Stomach (tissue), 9 donors: Measurements from ENCODE around the gene DNALI1. TPM values are rescaled to one million over a fixed set of nuclear protein-coding genes. Genes with fewer than 3 reads are reported as not detected.
"Not testable (repeated sequence)": the region's sequence is repeated elsewhere in the genome, so short reads cannot be mapped to it uniquely, and the experiment has no call there.

Experiments
- DNase-seq, 2 donors: peaks; one replicate each; pipeline versions ENCODE4 v3.0.0 to v3.0.0-alpha.2; 2013 to 2019
- H3K27ac ChIP-seq, 5 donors: fragments of 200-600 bp in 4 of 5; sonication (generic) in 4 of 5; one replicate each; pipeline ENCODE4 v1.5.1; 2013 to 2019; ENCODE audit warnings: mild to moderate bottlenecking in 1 of 5, moderate library complexity in 1 of 5
- H3K27me3 ChIP-seq, 3 donors: fragments of 200-600 bp; sonication (generic); one replicate each; pipeline ENCODE4 v1.5.1; 2017 to 2019; ENCODE audit warnings: mixed run types in 1 of 3
- H3K36me3 ChIP-seq, 4 donors: fragments of 200-600 bp; sonication (generic); 1 replicate in 3 of 4; 2 replicates in 1 of 4; pipeline ENCODE4 v1.5.1; 2016 to 2019
- H3K4me1 ChIP-seq, 4 donors: fragments of 200-600 bp; sonication (generic); one replicate each; pipeline ENCODE4 v1.5.1; 2016 to 2019
- H3K4me3 ChIP-seq, 4 donors: fragments of 200-600 bp; sonication (generic) in 3 of 4; one replicate each; pipeline ENCODE4 v1.5.1; 2016 to 2019; ENCODE audit warnings: mild to moderate bottlenecking in 1 of 4
- H3K9me3 ChIP-seq, 4 donors: fragments of 200-600 bp; sonication (generic); one replicate each; pipeline ENCODE4 v1.5.1; 2016 to 2019
- CTCF ChIP-seq, 7 experiments: fragments of 450-650 bp in 4 of 7; fragments of 200-600 bp in 3 of 7; sonication (generic) in 3 of 7; IDR thresholded peaks; one replicate each; pipeline ENCODE4 v1.5.1; 2016 to 2019; ENCODE audit warnings: antibody characterized with exemption in 7 of 7, control low read depth in 2 of 7, mild to moderate bottlenecking in 1 of 7
- EP300 ChIP-seq: sonication (generic); formaldehyde crosslinking; IDR thresholded peaks from one replicate; pipeline ENCODE4 v1.6.1; 2017; ENCODE audit warnings: antibody characterized with exemption
- POLR2A ChIP-seq, 4 donors: fragments of 450-650 bp; IDR thresholded peaks; one replicate each; pipeline ENCODE4 v1.6.1; 2016; ENCODE audit warnings: antibody characterized with exemption in 4 of 4, control low read depth in 2 of 4, mild to moderate bottlenecking in 1 of 4, moderate library complexity in 1 of 4
- POLR2AphosphoS5 ChIP-seq, 3 donors: sonication (generic); formaldehyde crosslinking; IDR thresholded peaks; one replicate each; pipeline ENCODE4 v1.6.1; 2016; ENCODE audit warnings: antibody characterized with exemption in 3 of 3
- WGBS, 5 donors: extraction: QIAGEN DNeasy Blood & Tissue Kit in 3 of 5; methylation state at CpG; one replicate each; pipeline versions ENCODE4 v1.1.5 to v1.1.7; 2013 to 2018; 5-methylcytosine and 5-hydroxymethylcytosine counted together
- intact Hi-C: fragments of 100-400 bp; cut with DNase I; formaldehyde crosslinking; loops from one replicate; pipeline ENCODE4 v1.15.1; 2023; ENCODE audit warnings: low total_unique reads
- polyA plus RNA-seq, 3 donors: library from polyadenylated mRNA; stranded (reverse); fragments of 200-250 nt; gene quantifications; one replicate each; pipeline ENCODE4 v1.2.3, GENCODE V29; 2013
- total RNA-seq, 5 donors: library from RNA; depleted of rRNA; stranded (reverse); fragments of >200 nt; gene quantifications; one replicate each; pipeline versions ENCODE4 v1.1.0 to v1.2.3, GENCODE V29; 2014 to 2016
- donor health status: healthy with polysubstance abuse.
- donor health status: Bipolar disorder and iron deficiency.
- donor health status: healthy.

DNALI1 gene
- total and polyA plus RNA-seq, 8 donors: 2.9 to 30.6 (median 15.4) TPM; not detected in 1

DNA sequence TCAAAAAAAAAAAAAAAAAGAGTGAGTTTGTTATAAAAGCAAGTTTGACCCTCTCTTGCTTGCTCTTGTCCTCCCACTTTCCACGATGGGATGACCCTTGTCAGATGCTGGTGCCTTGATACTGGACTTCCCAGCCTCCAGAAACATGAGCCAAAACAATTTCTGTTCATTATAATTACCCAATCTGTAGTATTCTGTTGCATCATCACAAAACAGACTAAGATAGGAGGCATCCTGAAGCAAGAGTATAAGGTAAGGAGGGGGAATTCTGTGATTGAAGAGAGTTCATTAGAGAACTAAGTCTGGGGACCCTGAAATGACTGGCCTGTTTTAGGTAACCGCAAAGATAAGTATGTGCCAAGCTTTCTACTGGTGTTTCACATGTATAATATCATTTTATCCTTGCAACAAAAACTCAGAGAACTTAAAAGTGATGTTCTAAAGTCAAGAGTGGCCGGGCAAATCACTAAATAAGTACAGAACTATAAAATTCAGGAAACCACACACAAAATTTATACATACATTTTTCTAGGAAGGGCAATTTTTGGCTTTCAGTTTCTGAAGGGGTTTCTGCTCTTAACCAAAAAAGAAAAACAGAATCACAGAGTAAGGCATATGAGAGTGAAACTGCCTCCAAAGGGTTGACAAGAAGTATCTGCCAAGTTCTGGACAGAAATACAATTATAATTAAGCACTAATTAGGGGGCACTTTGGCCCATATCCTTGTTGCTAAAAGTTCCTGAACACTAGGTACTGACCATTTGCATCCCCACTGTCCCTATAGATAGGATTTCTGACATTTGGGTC, 14.0 kb downstream of the DNALI1 start:
- H3K36me3 ChIP-seq: peaks cover 68 to 100% (median 100%) of the 10 kb centered on the region in 4 donors
- no peak for DNase-seq
- H3K9me3 ChIP-seq: no peaks in the 10 kb centered on the region
- H3K27me3 ChIP-seq: no peaks in the 10 kb centered on the region
- peaks cover 0 to 18% (median 0%) of the 10 kb centered on the region in 4 donors for H3K4me1 ChIP-seq
- intact Hi-C loops: no loop called here
- WGBS, 5 donors: 88 to 94% (median 89%) methylated on average over 3 of the region's 3 CpGs
- H3K27ac ChIP-seq: no peak overlapping the region
- no peak overlapping the region for H3K4me3 ChIP-seq
- TF ChIP-seq POLR2A (IDR thresholded peaks at IDR 0.05): no peak
- TF ChIP-seq EP300: no peak
- no peak for TF ChIP-seq CTCF (IDR thresholded peaks at IDR 0.05)
- no peak for TF ChIP-seq POLR2AphosphoS5 (IDR thresholded peaks at IDR 0.05)

DNA sequence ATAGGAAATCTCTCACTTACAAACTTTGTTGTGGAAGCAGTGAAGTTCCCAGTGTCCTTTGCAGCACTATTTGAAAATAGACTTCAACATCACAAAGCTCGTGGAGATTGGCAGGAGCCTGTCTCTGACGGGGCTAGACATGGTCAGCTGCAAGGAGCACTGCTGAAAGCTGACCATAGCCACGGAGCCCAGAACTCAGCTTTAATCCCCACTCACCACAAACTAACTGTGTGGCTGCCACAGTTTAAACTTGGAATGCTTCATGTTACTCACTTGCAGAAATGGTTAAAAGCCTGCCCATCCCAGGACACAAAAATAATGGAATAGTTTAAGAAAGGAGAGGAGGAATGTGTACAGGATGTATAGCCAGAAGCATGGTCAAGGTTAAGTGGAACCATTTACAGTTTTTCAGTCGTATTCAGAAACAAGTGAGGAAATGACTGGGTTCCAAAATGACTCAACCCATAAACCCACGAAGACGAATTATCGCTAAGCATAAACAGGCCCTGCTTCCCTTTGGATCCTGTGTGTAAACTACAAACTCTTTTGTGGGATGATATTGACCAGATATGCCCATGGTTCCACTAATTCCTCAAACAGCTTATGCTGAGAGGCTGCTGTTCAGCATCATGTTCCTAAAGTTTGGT, 18.2 kb downstream of the DNALI1 start:
- no peaks in the 10 kb centered on the region for H3K27me3 ChIP-seq
- TF ChIP-seq EP300 (peak; percentile 49), POLR2A (IDR thresholded peaks at IDR 0.05) (no peak), POLR2AphosphoS5 (IDR thresholded peaks at IDR 0.05) (peak; percentile 66 to 83 (median 72)), CTCF (IDR thresholded peaks at IDR 0.05) (no peak)
- H3K4me1 ChIP-seq: peaks cover 0 to 21% (median 0%) of the 10 kb centered on the region in 4 donors
- peaks cover 38 to 100% (median 100%) of the 10 kb centered on the region in 4 donors for H3K36me3 ChIP-seq
- 50 to 80% (median 74%) methylated on average over 7 of the region's 7 CpGs for WGBS, 5 donors
- H3K9me3 ChIP-seq: no peaks in the 10 kb centered on the region
- H3K27ac ChIP-seq: peak overlapping the region in 3 of 5 donors; percentile 41 to 71 (median 66)
- intact Hi-C loops: no loop called here
- peak in 1 of 2 donors; percentile 57 for DNase-seq
- no peak overlapping the region for H3K4me3 ChIP-seq

GRCh38 chr1:37575692-37576091, 19.0 kb downstream of the DNALI1 start:
- intact Hi-C loops: no loop called here
- no peak for TF ChIP-seq CTCF (IDR thresholded peaks at IDR 0.05)
- TF ChIP-seq POLR2AphosphoS5 (IDR thresholded peaks at IDR 0.05): peak in 2 of 3 donors; percentile 9 to 37
- 74 to 92% (median 86%) methylated on average over 5 of the region's 5 CpGs for WGBS, 5 donors
- peaks cover 0 to 21% (median 0%) of the 10 kb centered on the region in 4 donors for H3K4me1 ChIP-seq
- no peaks in the 10 kb centered on the region for H3K9me3 ChIP-seq
- H3K27ac ChIP-seq: peak overlapping the region in 3 of 5 donors; percentile 41 to 71 (median 66)
- no peak overlapping the region for H3K4me3 ChIP-seq
- peaks cover 42 to 100% (median 100%) of the 10 kb centered on the region in 4 donors for H3K36me3 ChIP-seq
- no peaks in the 10 kb centered on the region for H3K27me3 ChIP-seq
- DNase-seq: no peak

- H3K4me1 ChIP-seq, DNase-seq, H3K27ac ChIP-seq, H3K4me3 ChIP-seq, H3K27me3 ChIP-seq, intact Hi-C loops, H3K9me3 ChIP-seq: not testable (repeated sequence)
- H3K36me3 ChIP-seq: peaks cover 60 to 100% (median 100%) of the 10 kb centered on the region in 4 donors
- WGBS, 5 donors: 91 to 96% (median 94%) methylated on average over 4 of the region's 4 CpGs
Observed at GRCh38 chr1:37584544-37584943, 27.8 kb downstream of the DNALI1 start.
